Subcutaneous abdominal adipose tissue (tissue), 5 donors: Measurements from ENCODE around the gene OR5D14.

Experiments
- H3K27ac ChIP-seq: one replicate; pipeline ENCODE4 v1.7.0; 2013; ENCODE audit warnings: low read depth, mild to moderate bottlenecking, inconsistent platforms, low read length, moderate library complexity
- H3K27me3 ChIP-seq, 5 donors: one replicate each; pipeline ENCODE4 v1.7.0; 2013; ENCODE audit warnings: low read length in 5 of 5, inconsistent platforms in 1 of 5; ENCODE audit not compliant: control insufficient read depth in 5 of 5, insufficient read depth in 4 of 5
- H3K36me3 ChIP-seq, 5 donors: one replicate each; pipeline ENCODE4 v1.7.0; 2013; ENCODE audit warnings: low read length in 5 of 5; ENCODE audit not compliant: control insufficient read depth in 5 of 5, insufficient read depth in 5 of 5
- H3K4me1 ChIP-seq, 5 donors: one replicate each; pipeline ENCODE4 v1.7.0; 2013; ENCODE audit warnings: low read length in 5 of 5, mild to moderate bottlenecking in 3 of 5, moderate library complexity in 1 of 5; ENCODE audit not compliant: control insufficient read depth in 5 of 5, insufficient read depth in 5 of 5
- H3K4me3 ChIP-seq, 5 donors: one replicate each; pipeline ENCODE4 v1.7.0; 2013; ENCODE audit warnings: low read length in 5 of 5, low read depth in 1 of 5
- H3K9ac ChIP-seq, 5 donors: one replicate each; pipeline ENCODE4 v1.7.0; 2013; ENCODE audit warnings: low read length in 5 of 5, mild to moderate bottlenecking in 4 of 5, moderate library complexity in 3 of 5
- H3K9me3 ChIP-seq, 5 donors: one replicate each; pipeline ENCODE4 v1.7.0; 2013; ENCODE audit warnings: low read length in 5 of 5; ENCODE audit not compliant: control insufficient read depth in 5 of 5
- donor health status: healthy.
- donor health status: healthy.
- donor health status: healthy.
- donor health status: healthy.
- donor health status: healthy.

OR5D14 gene

GRCh38 chr11:55795256-55795655 is at the start of gene OR5D14:
TSS of gene OR5D14 (plus strand) at chr11:55795556. CDS start at chr11:55795556, 0 bp downstream.
- no peaks in the 10 kb centered on the region for H3K36me3 ChIP-seq
- no peaks in the 10 kb centered on the region for H3K4me1 ChIP-seq
- H3K9me3 ChIP-seq: peaks cover 0 to 4% (median 0%) of the 10 kb centered on the region in 5 donors
- no peaks in the 10 kb centered on the region for H3K27me3 ChIP-seq
- no peak within 1 kb of the TSS for H3K27ac ChIP-seq
- H3K4me3 ChIP-seq: no peak within 1 kb of the TSS
- H3K9ac ChIP-seq: no peak within 1 kb of the TSS

- Histone ChIP-seq H3K9ac (no peak within 1 kb of the TSS), H3K36me3 (no peaks in the 10 kb centered on the region), H3K9me3 (no peaks in the 10 kb centered on the region), H3K27ac (no peak within 1 kb of the TSS), H3K4me1 (no peaks in the 10 kb centered on the region), H3K4me3 (no peak within 1 kb of the TSS), H3K27me3 (no peaks in the 10 kb centered on the region)
Measured at GRCh38 chr11:55773138-55773537, 22.2 kb upstream of the OR5D14 start, which contains the start of gene OR5D13. TSS of gene OR5D13 (plus strand) at chr11:55773438. CDS start at chr11:55773438, 0 bp downstream.

- Histone ChIP-seq H3K9ac (no peak overlapping the region), H3K4me1 (no peaks in the 10 kb centered on the region), H3K27me3 (no peaks in the 10 kb centered on the region), H3K27ac (no peak overlapping the region), H3K4me3 (no peak overlapping the region), H3K9me3 (peaks cover 0 to 4% (median 0%) of the 10 kb centered on the region in 5 donors), H3K36me3 (no peaks in the 10 kb centered on the region)
Measured at GRCh38 chr11:55791606-55792005, 3.8 kb upstream of the OR5D14 start.

GRCh38 chr11:55793321-55793720 is 2.0 kb upstream of the OR5D14 start:
- Histone ChIP-seq H3K9ac (no peak overlapping the region), H3K9me3 (peaks cover 0 to 4% (median 0%) of the 10 kb centered on the region in 5 donors), H3K36me3 (no peaks in the 10 kb centered on the region), H3K4me3 (no peak overlapping the region), H3K27me3 (no peaks in the 10 kb centered on the region), H3K27ac (no peak overlapping the region), H3K4me1 (no peaks in the 10 kb centered on the region)

- Histone ChIP-seq H3K9ac (no peak overlapping the region), H3K27ac (no peak overlapping the region), H3K9me3 (peaks cover 0 to 8% (median 6%) of the 10 kb centered on the region in 5 donors), H3K4me3 (no peak overlapping the region), H3K36me3 (no peaks in the 10 kb centered on the region), H3K27me3 (no peaks in the 10 kb centered on the region), H3K4me1 (no peaks in the 10 kb centered on the region)
Measured at GRCh38 chr11:55806248-55806647, 10.9 kb downstream of the OR5D14 start.

- Histone ChIP-seq H3K27ac (no peak within 1 kb of the TSS), H3K27me3 (no peaks in the 10 kb centered on the region), H3K36me3 (no peaks in the 10 kb centered on the region), H3K9me3 (peaks cover 0 to 3% (median 2%) of the 10 kb centered on the region in 5 donors), H3K4me3 (no peak within 1 kb of the TSS), H3K4me1 (no peaks in the 10 kb centered on the region), H3K9ac (no peak within 1 kb of the TSS)
Measured at GRCh38 chr11:55811067-55811466, 15.7 kb downstream of the OR5D14 start, which contains the start of gene OR5L1. TSS of gene OR5L1 (plus strand) at chr11:55811367. CDS start at chr11:55811467, 100 bp downstream.

- Histone ChIP-seq H3K27ac (no peak within 1 kb of the TSS), H3K9me3 (peaks cover 0 to 2% (median 0%) of the 10 kb centered on the region in 5 donors), H3K36me3 (no peaks in the 10 kb centered on the region), H3K27me3 (no peaks in the 10 kb centered on the region), H3K4me1 (no peaks in the 10 kb centered on the region), H3K9ac (no peak within 1 kb of the TSS), H3K4me3 (no peak within 1 kb of the TSS)
Measured at GRCh38 chr11:55819330-55819729, 24.0 kb downstream of the OR5D14 start, which contains the start of gene OR5D18. TSS of gene OR5D18 (plus strand) at chr11:55819630. CDS start at chr11:55819630, 0 bp downstream.

- H3K9me3 ChIP-seq: peaks cover 0 to 2% (median 0%) of the 10 kb centered on the region in 5 donors
- H3K4me1 ChIP-seq: no peaks in the 10 kb centered on the region
- no peaks in the 10 kb centered on the region for H3K27me3 ChIP-seq
- H3K27ac ChIP-seq: no peak within 1 kb of the TSS
- no peaks in the 10 kb centered on the region for H3K36me3 ChIP-seq
- H3K9ac ChIP-seq: no peak within 1 kb of the TSS
- no peak within 1 kb of the TSS for H3K4me3 ChIP-seq
Measured at GRCh38 chr11:55826919-55827318, 31.6 kb downstream of the OR5D14 start, which contains the start of gene OR5L2. TSS of gene OR5L2 (plus strand) at chr11:55827219. CDS start at chr11:55827219, 0 bp downstream.

GRCh38 chr11:55838452-55838851 is 43.1 kb downstream of the OR5D14 start, which contains the start of gene OR5D16:
TSS of gene OR5D16 (plus strand) at chr11:55838752. CDS start at chr11:55838752, 0 bp downstream.
- Histone ChIP-seq H3K27me3 (no peaks in the 10 kb centered on the region), H3K27ac (no peak within 1 kb of the TSS), H3K4me1 (peaks cover 0 to 5% (median 0%) of the 10 kb centered on the region in 5 donors), H3K4me3 (no peak within 1 kb of the TSS), H3K9ac (no peak within 1 kb of the TSS), H3K36me3 (no peaks in the 10 kb centered on the region), H3K9me3 (peaks cover 0 to 2% (median 0%) of the 10 kb centered on the region in 5 donors)
